Cortex of kidney (tissue), 1 donor: Measurements from ENCODE around the gene CHCHD6.
"Not testable (repeated sequence)": the region's sequence is repeated elsewhere in the genome, so short reads cannot be mapped to it uniquely, and the experiment has no call there.

Experiments
- DNase-seq: peaks from one replicate; lab custom pipeline; 2025; lab: John Stamatoyannopoulos, UW

The CHCHD6 gene

GRCh38 chr3:126766653-126767052 is 62.6 kb downstream of the CHCHD6 start:
- DNase-seq = no peak

- DNase-seq = no peak
Measured at GRCh38 chr3:126768903-126769302, 64.9 kb downstream of the CHCHD6 start.

- DNase-seq = no peak
Measured at GRCh38 chr3:126770096-126770495, 66.1 kb downstream of the CHCHD6 start.

GRCh38 chr3:126773167-126773566 is 69.1 kb downstream of the CHCHD6 start:
- DNase-seq = no peak

- DNase-seq = no peak
Measured at GRCh38 chr3:126773783-126774182, 69.7 kb downstream of the CHCHD6 start.

- no peak for DNase-seq
Measured at GRCh38 chr3:126777366-126777765, 73.3 kb downstream of the CHCHD6 start.

- DNase-seq = no peak
Measured at GRCh38 chr3:126780666-126781065, 76.6 kb downstream of the CHCHD6 start.

GRCh38 chr3:126781406-126781805 is 77.4 kb downstream of the CHCHD6 start:
- DNase-seq = no peak

GRCh38 chr3:126781889-126782491 is 78.0 kb downstream of the CHCHD6 start:
- DNase-seq = no peak

GRCh38 chr3:126782536-126782935 is 78.5 kb downstream of the CHCHD6 start:
- no peak for DNase-seq

GRCh38 chr3:126784254-126784653 is 80.2 kb downstream of the CHCHD6 start:
- DNase-seq = no peak

GRCh38 chr3:126791320-126791719 is 87.3 kb downstream of the CHCHD6 start:
- DNase-seq = not testable (repeated sequence)

GRCh38 chr3:126792998-126793397 is 89.0 kb downstream of the CHCHD6 start:
- DNase-seq = no peak

- DNase-seq = no peak
Measured at GRCh38 chr3:126797563-126797962, 93.5 kb downstream of the CHCHD6 start.

GRCh38 chr3:126798521-126798920 is 94.5 kb downstream of the CHCHD6 start:
- no peak for DNase-seq

GRCh38 chr3:126799099-126799498 is 95.1 kb downstream of the CHCHD6 start:
- DNase-seq = no peak

- not testable (repeated sequence) for DNase-seq
Measured at GRCh38 chr3:126801312-126801711, 97.3 kb downstream of the CHCHD6 start.

- no peak for DNase-seq
Measured at GRCh38 chr3:126807795-126808194, 103.8 kb downstream of the CHCHD6 start.

GRCh38 chr3:126811530-126811929 is 107.5 kb downstream of the CHCHD6 start:
- DNase-seq = no peak

- no peak for DNase-seq
Measured at GRCh38 chr3:126816298-126816697, 112.3 kb downstream of the CHCHD6 start.

GRCh38 chr3:126816986-126817777 is 113.1 kb downstream of the CHCHD6 start:
- no peak for DNase-seq

- DNase-seq = no peak
Measured at GRCh38 chr3:126817781-126818180, 113.7 kb downstream of the CHCHD6 start.

GRCh38 chr3:126818400-126819095 is 114.5 kb downstream of the CHCHD6 start:
- no peak for DNase-seq
